ENCODE results near the gene CENPE.

CENPE gene

DNA sequence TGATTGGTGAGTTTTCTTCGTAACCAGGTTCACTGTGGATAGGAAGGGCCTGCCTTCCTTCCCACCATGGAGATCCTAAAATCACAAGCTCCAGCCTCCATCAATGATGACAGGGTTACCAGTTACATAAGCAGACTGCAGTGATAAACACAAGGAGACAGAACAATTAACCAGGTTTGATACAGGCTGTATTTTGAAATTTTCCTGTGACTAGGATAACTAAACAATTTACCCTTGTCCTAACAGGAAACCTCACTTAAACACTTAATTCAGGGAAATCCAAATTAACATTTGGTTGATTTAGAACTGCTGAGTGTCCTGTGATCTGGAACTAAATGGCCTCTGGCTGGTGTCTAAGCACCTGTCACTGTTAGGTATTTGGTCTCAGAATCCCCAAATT lies 118.5 kb downstream of the CENPE start:
- in situ Hi-C loops (cut with MboI; ENCODE audit: low sequenced_read_pairs): no loop called here

GRCh38 chr4:103076747-103077347 lies 121.3 kb downstream of the CENPE start, which contains the start of gene SLC9B2:
Gene SLC9B2 (minus strand): TSS chr4:103076761. CDS start chr4:103067550, 9,211 bp downstream.
- in situ Hi-C loops (cut with MboI; ENCODE audit: low sequenced_read_pairs): no loop called here

DNA sequence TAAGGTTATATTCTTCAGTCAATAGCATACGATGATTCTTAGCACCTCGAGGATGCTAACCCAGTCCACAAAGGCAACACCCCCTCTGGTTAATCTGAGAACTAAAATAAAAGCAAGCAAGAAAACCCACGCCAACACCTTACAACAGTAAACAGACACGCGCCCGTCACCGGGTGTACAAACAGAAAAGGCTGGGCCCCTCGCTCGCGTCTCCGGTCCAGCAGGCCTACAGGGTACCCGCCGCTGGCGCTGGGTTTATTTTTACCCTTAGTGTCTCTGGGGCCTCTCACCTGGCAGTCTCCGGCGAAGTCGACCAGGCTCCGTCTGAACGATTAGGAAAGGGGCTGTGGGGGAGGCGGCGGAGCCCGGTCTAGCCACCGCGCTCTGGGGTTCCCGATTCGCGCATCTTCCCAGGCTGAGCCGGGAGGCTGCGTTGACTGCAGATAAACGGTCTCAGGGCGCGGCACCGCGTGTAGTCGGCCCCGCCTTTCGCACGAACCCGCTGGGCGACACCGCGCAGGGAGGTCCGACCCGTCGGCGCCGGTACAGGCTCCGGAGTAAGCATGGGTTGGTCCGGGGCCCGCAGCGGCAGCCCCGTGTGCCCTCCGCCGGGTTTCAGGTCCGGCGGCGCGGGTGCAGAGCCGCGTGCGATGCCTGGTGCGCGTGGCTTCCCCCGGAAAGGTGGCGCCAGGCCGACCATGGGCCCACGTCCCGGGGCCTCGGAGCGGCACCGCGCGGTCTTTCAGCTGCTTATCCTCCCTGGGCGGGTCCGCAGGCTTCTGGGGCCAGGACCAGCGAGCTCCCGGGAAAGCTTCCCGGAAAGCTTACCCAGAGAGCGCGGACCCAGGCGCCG lies 122.0 kb downstream of the CENPE start:
- in situ Hi-C loops (cut with MboI; ENCODE audit: low sequenced_read_pairs): no loop called here

- in situ Hi-C loops (cut with MboI; ENCODE audit: low sequenced_read_pairs): no loop called here
Observed at GRCh38 chr4:103075435-103075893, 122.7 kb downstream of the CENPE start.

DNA sequence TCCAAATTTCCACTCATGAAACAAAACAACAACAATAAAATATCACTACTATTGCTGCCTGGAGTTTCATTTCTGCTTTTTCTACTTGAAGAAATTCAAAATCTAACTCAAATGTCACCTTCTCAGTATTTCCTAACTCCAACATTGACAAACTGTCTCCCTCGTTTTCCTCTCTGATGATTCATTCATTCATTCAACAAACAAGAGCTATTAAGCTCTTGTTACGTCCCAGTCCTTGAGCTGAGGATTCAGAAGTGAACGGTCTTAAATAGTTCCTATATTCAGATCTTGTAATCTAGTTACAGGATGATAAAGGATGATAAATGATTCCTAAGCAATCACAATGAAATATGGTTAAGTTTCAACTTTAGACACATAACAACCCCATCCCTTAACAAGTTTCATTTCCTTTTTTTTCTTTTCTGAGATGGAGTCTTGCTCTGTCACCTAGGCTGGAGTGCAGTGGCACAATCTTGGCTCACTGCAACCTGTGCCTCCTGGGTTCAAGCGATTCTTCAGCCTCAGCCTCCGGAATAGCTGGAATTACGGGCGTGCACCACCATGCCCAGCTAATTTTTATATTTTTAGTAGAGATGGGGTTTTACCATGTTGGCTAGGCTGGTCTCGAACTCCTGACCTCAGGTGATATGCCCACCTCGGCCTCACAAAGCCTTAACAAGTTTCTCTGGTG lies 123.3 kb downstream of the CENPE start:
- in situ Hi-C loops (cut with MboI; ENCODE audit: low sequenced_read_pairs): no loop called here

- in situ Hi-C loops (cut with MboI; ENCODE audit: low sequenced_read_pairs): no loop called here
Observed at GRCh38 chr4:103073792-103074438, 124.2 kb downstream of the CENPE start.

DNA sequence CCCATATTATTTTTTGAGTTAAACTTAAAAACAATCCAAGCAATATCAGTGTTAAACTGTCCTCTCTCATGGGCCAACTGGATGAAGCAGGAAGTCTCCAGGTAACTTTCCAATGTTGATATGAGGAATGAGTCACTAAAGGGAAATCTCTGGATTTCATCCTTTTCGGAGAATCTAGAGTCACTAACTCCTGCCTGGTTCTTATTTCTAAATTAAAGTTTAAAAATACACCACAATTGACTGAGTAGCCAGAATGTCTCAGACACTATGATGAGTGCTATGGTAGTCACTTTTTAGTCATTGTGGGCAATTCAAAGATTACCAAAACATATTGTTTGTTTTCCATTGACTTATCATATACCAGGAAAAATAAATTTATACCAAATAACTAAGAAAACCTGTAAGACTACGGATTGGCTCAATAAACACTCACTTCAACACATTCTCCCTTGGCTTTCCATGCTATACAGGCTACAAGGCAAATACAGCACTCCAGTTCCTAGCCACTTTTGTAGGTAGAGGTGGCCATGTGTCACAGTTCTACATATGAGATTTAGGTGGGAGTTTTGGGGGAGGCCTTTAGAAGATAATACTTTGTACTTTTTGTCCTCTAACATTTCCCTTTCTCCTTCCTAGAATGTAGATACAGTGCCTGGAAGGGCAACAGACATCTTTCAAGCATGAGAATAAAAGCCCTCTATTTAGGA lies 130.1 kb downstream of the CENPE start:
- in situ Hi-C loops (cut with MboI; ENCODE audit: low sequenced_read_pairs): no loop called here

DNA sequence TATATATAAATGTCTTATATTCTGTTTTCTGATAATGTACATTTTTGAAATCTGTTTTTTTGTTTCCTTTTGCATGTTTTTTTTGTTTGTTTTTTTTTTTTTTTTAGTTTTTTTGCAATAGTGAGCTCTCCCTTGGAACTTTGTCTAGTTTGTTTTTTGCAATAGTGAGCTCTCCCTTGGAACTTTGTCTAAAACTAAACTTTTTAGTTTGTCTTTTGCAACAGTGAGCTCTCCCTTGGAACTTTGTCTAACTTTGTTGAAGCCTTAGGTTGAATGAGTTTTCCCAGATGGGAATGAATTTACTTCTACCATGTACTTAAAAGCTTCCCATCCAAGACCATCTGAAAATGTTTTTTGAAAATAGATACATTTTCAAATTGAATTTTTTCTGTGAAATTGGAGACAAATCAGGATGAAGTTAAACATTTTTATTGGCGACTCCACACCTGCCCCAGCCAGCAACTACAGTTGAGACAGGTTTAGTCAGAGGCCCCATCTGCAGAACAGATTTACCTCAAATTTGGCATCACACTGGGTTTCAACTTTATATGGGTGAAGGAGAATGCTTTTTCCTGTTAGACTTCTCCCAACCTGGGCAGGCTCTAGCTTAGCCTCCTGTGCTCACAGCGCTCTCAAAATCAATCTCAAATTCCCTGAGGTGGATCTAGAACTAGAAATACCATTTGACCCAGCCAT lies 137.5 kb downstream of the CENPE start:
- in situ Hi-C loops (cut with MboI; ENCODE audit: low sequenced_read_pairs): no loop called here
